Type B pancreatic cell (in vitro differentiated cells): Measurements from ENCODE around the gene CDK5. TPM values are rescaled to one million over a fixed set of nuclear protein-coding genes. Genes with fewer than 3 reads are reported as not detected.

Experiments used
- DNase-seq: peaks from one replicate; pipeline ENCODE4 v3.0.0; 2021; ENCODE audit warnings: mixed read lengths; ENCODE audit not compliant: unreplicated experiment; ENCODE audit errors: extremely low spot score
- H3K27ac Mint-ChIP-seq: 2 replicates; pipeline ENCODE4 v1.8.0; 2021; ENCODE audit warnings: mild to moderate bottlenecking, mixed read lengths
- H3K27me3 Mint-ChIP-seq: 2 replicates; pipeline ENCODE4 v1.8.0; 2021; ENCODE audit warnings: mixed read lengths
- H3K36me3 Mint-ChIP-seq: 2 replicates; pipeline ENCODE4 v1.8.0; 2021; ENCODE audit warnings: mixed read lengths
- H3K4me1 Mint-ChIP-seq: one replicate; pipeline ENCODE4 v1.8.0; 2021; ENCODE audit warnings: mixed read lengths; ENCODE audit not compliant: unreplicated experiment
- H3K4me3 Mint-ChIP-seq: 2 replicates; pipeline ENCODE4 v1.8.0; 2021; ENCODE audit warnings: mild to moderate bottlenecking, mixed read lengths
- H3K9me3 Mint-ChIP-seq: 2 replicates; pipeline ENCODE4 v1.8.0; 2021; ENCODE audit warnings: mixed read lengths
- total RNA-seq: library from RNA; stranded (reverse); gene quantifications from 2 replicates; pipeline ENCODE4 v1.2.1, GENCODE V29; 2021; ENCODE audit warnings: low replicate concordance
- TF ChIP-seq, protein P1 (sequence below): fragments of 200-600 bp; sonication (generic); conservative IDR thresholded peaks from 2 replicates; pipeline ENCODE4 v1.5.0; 2021; ENCODE audit warnings: antibody characterized with exemption, mild to moderate bottlenecking

Gene CDK5
- total RNA-seq, 1 donor from 2014 or later, result 20.5 TPM

DNA sequence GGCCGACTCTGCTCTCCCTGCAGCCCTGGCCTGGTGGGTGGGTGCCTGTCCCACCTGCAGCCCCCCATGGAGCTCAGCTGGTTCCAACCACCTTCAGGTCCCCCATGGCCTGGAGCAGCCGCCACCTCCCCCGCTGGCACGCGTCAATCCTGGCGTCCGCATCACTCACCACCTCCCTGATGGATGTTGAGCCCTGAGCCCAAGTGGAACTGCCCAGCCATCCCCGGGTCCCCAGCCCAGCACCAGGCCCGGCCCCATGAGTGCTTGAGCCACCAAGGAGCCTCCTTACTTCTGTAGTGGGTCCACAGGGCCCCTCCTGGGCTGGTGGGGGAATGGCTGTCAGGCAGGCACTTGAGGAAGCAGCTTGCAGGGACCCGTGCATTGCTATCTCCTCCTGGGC, 43.2 kb upstream of the CDK5 start:
- no peaks in the 10 kb centered on the region for H3K4me1 Mint-ChIP-seq
- no peaks in the 10 kb centered on the region for H3K27me3 Mint-ChIP-seq
- no peak for DNase-seq
- no peaks in the 10 kb centered on the region for H3K36me3 Mint-ChIP-seq
- H3K27ac Mint-ChIP-seq, result no peak overlapping the region
- H3K9me3 Mint-ChIP-seq, result no peaks in the 10 kb centered on the region
- TF ChIP-seq, protein P1, sequence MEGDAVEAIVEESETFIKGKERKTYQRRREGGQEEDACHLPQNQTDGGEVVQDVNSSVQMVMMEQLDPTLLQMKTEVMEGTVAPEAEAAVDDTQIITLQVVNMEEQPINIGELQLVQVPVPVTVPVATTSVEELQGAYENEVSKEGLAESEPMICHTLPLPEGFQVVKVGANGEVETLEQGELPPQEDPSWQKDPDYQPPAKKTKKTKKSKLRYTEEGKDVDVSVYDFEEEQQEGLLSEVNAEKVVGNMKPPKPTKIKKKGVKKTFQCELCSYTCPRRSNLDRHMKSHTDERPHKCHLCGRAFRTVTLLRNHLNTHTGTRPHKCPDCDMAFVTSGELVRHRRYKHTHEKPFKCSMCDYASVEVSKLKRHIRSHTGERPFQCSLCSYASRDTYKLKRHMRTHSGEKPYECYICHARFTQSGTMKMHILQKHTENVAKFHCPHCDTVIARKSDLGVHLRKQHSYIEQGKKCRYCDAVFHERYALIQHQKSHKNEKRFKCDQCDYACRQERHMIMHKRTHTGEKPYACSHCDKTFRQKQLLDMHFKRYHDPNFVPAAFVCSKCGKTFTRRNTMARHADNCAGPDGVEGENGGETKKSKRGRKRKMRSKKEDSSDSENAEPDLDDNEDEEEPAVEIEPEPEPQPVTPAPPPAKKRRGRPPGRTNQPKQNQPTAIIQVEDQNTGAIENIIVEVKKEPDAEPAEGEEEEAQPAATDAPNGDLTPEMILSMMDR, result no peak
- H3K4me3 Mint-ChIP-seq, result no peak overlapping the region

DNA sequence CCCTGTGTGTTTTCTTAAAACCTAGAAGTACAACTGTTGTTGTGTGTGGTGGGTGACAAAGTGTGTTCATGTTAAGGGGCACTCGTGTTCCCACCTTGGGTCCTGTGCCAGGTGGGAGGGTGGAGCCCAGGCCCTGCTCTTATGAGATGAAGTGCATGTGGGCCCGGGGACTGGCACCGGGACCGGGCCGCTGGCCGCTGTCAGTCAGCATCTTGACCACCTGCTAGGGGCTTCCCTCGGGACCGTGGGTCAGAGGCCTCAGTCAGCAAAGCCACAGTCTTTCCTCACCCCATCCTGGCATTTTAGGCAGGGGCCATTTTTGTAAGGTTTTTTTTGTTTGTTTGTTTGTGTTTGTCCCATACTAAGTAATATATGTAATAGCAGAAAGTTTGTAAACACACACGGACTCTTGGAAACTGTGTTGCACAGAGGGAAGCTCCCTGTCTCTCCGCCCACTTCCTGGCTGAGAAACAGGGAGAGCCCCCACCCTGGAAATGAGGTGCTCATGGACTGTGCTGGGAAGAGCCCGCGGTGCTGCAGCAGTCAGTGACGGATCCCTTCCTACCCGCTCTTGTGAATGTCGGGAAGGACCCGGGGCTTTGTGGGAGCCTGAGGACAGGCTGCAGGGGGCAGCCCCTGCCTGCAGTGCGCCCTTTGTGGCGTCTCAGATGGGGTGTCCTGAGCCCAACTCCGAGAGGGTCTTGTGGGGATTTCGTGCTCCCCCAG, 42.0 kb upstream of the CDK5 start:
- TF ChIP-seq, protein P1, result no peak
- Mint-ChIP-seq H3K9me3 (no peaks in the 10 kb centered on the region), H3K27me3 (no peaks in the 10 kb centered on the region), H3K4me1 (no peaks in the 10 kb centered on the region), H3K36me3 (no peaks in the 10 kb centered on the region), H3K4me3 (no peak overlapping the region), H3K27ac (no peak overlapping the region)
- no peak for DNase-seq

DNA sequence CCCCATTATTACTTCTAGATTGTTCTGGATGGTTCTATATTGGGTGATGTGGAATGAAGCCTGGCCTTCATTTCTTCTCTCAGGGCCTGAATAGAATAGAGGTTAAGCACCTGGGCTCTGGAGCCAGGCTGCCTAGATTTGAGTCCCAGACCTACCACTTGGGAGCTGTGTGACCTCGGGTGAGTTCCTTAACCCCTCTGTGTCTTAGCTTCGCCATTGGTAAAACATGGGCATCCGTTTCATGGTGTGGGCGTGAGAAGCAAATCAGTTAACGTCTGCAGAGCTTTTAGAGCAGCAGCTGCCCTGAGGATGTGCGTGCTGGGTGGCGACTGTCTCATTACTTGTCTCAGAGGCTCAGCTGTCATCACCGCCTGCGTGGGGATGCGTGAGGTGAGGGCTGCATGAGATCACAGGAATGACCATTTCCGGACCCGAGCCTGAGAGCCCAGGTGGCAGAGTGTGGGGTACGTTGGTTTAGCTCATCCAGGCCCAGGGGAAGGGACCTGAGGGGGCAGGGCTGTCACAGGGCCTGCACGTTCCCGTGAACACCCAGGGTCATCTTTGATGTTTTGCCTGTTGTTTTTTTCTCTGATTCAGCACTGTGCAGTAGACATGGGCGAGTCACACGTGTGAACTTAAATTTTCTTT, 38.3 kb upstream of the CDK5 start:
- no peak for DNase-seq
- no peak overlapping the region for H3K4me3 Mint-ChIP-seq
- peak overlapping the region; percentile 51 for H3K27ac Mint-ChIP-seq
- H3K36me3 Mint-ChIP-seq, result no peaks in the 10 kb centered on the region
- peaks cover 10% of the 10 kb centered on the region for H3K4me1 Mint-ChIP-seq
- H3K9me3 Mint-ChIP-seq, result no peaks in the 10 kb centered on the region
- no peaks in the 10 kb centered on the region for H3K27me3 Mint-ChIP-seq
- TF ChIP-seq, protein P1, result no peak

DNA sequence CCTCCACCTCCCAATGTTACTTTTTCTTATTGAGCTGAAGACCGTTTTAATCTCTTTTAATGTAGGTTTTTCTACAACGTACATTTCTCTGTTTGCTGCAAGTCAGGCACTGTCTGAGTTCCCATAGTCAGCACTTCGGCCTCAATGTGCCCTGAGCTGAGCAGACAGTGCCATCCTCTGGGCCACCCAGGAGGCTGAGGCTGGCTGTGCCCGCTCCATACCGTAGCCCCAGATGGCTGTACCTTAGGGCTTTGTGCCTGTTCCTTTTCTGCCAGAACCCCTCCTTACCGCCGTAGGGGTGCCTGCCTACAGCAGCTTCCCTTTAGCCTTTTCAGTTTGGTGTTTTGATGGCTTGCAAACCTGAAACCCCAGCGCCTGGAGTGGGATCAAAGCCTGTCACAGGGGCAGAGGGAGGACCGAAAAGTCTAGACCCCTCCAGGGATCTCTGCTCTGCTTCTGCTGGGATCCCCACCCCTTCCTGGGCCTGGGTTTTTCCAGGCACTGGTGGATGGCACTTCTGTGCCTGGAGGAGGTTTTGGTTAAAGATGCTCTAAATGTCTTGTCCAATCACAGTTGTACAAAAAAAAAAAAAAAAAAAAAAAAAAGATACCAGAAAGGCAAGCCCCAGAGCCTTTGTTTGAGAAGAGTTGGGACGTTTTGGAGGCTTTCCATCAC, 37.6 kb upstream of the CDK5 start:
- Mint-ChIP-seq H3K36me3 (no peaks in the 10 kb centered on the region), H3K9me3 (no peaks in the 10 kb centered on the region), H3K27me3 (no peaks in the 10 kb centered on the region), H3K4me3 (no peak overlapping the region), H3K27ac (no peak overlapping the region), H3K4me1 (peaks cover 10% of the 10 kb centered on the region)
- TF ChIP-seq, protein P1, result no peak
- DNase-seq, result no peak

DNA sequence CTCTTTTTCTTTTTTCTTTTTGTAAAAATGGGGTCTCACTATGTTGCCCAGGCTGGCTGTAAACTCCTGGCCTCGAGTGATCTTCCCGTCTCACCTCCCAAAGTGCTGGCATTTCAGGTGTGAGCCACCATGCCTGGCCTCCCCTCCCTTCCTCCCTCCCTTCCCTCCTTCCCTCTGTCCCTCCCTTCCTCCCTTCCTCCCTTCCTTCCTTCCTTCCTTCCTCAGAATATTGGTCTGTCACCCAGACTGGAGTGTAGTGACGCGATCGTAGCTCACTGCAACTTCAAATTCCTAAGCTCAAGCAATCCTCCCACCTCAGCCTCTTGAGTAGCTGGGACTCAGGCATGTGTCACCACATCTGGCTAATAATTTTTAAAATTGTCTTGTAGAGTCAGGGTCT, 37.0 kb upstream of the CDK5 start:
- Mint-ChIP-seq H3K4me3 (no peak overlapping the region), H3K36me3 (no peaks in the 10 kb centered on the region), H3K4me1 (peaks cover 11% of the 10 kb centered on the region), H3K27ac (no peak overlapping the region), H3K9me3 (no peaks in the 10 kb centered on the region), H3K27me3 (no peaks in the 10 kb centered on the region)
- no peak for DNase-seq
- TF ChIP-seq, protein P1, result no peak
